Measurements from ENCODE around the gene C1QTNF1. TPM values are rescaled to one million over a fixed set of nuclear protein-coding genes. Genes with fewer than 3 reads are reported as not detected.

Gene C1QTNF1
- total and polyA plus RNA-seq, 4 experiments from 2014 or later, result not detected

DNA sequence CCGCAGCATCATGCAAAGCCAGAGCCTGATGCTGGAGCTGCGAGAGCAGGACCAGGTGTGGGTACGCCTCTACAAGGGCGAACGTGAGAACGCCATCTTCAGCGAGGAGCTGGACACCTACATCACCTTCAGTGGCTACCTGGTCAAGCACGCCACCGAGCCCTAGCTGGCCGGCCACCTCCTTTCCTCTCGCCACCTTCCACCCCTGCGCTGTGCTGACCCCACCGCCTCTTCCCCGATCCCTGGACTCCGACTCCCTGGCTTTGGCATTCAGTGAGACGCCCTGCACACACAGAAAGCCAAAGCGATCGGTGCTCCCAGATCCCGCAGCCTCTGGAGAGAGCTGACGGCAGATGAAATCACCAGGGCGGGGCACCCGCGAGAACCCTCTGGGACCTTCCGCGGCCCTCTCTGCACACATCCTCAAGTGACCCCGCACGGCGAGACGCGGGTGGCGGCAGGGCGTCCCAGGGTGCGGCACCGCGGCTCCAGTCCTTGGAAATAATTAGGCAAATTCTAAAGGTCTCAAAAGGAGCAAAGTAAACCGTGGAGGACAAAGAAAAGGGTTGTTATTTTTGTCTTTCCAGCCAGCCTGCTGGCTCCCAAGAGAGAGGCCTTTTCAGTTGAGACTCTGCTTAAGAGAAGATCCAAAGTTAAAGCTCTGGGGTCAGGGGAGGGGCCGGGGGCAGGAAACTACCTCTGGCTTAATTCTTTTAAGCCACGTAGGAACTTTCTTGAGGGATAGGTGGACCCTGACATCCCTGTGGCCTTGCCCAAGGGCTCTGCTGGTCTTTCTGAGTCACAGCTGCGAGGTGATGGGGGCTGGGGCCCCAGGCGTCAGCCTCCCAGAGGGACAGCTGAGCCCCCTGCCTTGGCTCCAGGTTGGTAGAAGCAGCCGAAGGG is 24.2 kb downstream of the C1QTNF1 start:
- Histone ChIP-seq H3K4me1 (ENCODE audit: insufficient read depth, low read length) (no peaks in the 10 kb centered on the region), H3K27me3 (ENCODE audit: insufficient read depth, low read length) (no peaks in the 10 kb centered on the region), H3K4me3 (ENCODE audit: low read length in 2 of 2) (no peak overlapping the region), H3K9me3 (ENCODE audit: control insufficient read depth in 1 of 2, low read length in 2 of 2) (no peaks in the 10 kb centered on the region), H3K36me3 (ENCODE audit: insufficient read depth, low read length) (no peaks in the 10 kb centered on the region), H3K27ac (ENCODE audit: low read depth, low read length) (no peak overlapping the region)
- POLR2A ChIA-PET (ENCODE audit: partially characterized antibody), result no interaction called here
- CTCF ChIA-PET (ENCODE audit: partially characterized antibody), result interaction anchor here (0.6 to 1.9 kb wide), 4 partner anchors 13 to 1866 kb away, joined by 3 to 6 read pairs (median 4); partner anchors contain the start of gene ENGASE
- no peak for DNase-seq
- intact Hi-C loops (cut with micrococcal nuclease), result loop anchor here (2.0 kb wide), 1 partner anchor 35 kb away; no protein-coding TSS in a partner anchor
- no peak overlapping the region for H3K27ac Mint-ChIP-seq
- peaks cover 0 to 11% (median 5%) of the 10 kb centered on the region in 4 donors for H3K4me1 Mint-ChIP-seq
- H3K27me3 Mint-ChIP-seq, result peaks cover 15 to 19% of the 10 kb centered on the region in 2 donors
- H3K36me3 Mint-ChIP-seq, result no peaks in the 10 kb centered on the region
- no peak overlapping the region for H3K4me3 Mint-ChIP-seq
- peaks cover 0 to 9% (median 0%) of the 10 kb centered on the region in 8 donors for H3K9me3 Mint-ChIP-seq

DNA sequence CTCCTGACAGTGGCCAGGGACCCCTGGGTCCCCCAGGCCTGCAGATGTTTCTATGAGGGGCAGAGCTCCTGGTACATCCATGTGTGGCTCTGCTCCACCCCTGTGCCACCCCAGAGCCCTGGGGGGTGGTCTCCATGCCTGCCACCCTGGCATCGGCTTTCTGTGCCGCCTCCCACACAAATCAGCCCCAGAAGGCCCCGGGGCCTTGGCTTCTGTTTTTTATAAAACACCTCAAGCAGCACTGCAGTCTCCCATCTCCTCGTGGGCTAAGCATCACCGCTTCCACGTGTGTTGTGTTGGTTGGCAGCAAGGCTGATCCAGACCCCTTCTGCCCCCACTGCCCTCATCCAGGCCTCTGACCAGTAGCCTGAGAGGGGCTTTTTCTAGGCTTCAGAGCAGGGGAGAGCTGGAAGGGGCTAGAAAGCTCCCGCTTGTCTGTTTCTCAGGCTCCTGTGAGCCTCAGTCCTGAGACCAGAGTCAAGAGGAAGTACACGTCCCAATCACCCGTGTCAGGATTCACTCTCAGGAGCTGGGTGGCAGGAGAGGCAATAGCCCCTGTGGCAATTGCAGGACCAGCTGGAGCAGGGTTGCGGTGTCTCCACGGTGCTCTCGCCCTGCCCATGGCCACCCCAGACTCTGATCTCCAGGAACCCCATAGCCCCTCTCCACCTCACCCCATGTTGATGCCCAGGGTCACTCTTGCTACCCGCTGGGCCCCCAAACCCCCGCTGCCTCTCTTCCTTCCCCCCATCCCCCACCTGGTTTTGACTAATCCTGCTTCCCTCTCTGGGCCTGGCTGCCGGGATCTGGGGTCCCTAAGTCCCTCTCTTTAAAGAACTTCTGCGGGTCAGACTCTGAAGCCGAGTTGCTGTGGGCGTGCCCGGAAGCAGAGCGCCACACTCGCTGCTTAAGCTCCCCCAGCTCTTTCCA is 25.1 kb downstream of the C1QTNF1 start:
- Histone ChIP-seq H3K36me3 (ENCODE audit: insufficient read depth, low read length) (no peaks in the 10 kb centered on the region), H3K4me1 (ENCODE audit: insufficient read depth, low read length) (no peaks in the 10 kb centered on the region), H3K4me3 (ENCODE audit: low read length in 2 of 2) (no peak overlapping the region), H3K27me3 (ENCODE audit: insufficient read depth, low read length) (no peaks in the 10 kb centered on the region), H3K9me3 (ENCODE audit: control insufficient read depth in 1 of 2, low read length in 2 of 2) (no peaks in the 10 kb centered on the region), H3K27ac (ENCODE audit: low read depth, low read length) (no peak overlapping the region)
- CTCF ChIA-PET (ENCODE audit: partially characterized antibody), result interaction anchor here (0.9 to 1.9 kb wide), 3 partner anchors 8 to 345 kb away, joined by 3 to 6 read pairs (median 5); partner anchors contain the start of gene ENGASE
- Mint-ChIP-seq H3K4me3 (no peak overlapping the region), H3K36me3 (peaks cover 0 to under 1% of the 10 kb centered on the region in 2 donors), H3K4me1 (peaks cover 0 to 11% (median 4%) of the 10 kb centered on the region in 4 donors), H3K27me3 (peaks cover 11 to 15% of the 10 kb centered on the region in 2 donors), H3K27ac (no peak overlapping the region), H3K9me3 (peaks cover 0 to 18% (median 5%) of the 10 kb centered on the region in 8 donors)
- POLR2A ChIA-PET (ENCODE audit: partially characterized antibody), result no interaction called here
- intact Hi-C loops (cut with micrococcal nuclease), result no loop called here
- no peak for DNase-seq

DNA sequence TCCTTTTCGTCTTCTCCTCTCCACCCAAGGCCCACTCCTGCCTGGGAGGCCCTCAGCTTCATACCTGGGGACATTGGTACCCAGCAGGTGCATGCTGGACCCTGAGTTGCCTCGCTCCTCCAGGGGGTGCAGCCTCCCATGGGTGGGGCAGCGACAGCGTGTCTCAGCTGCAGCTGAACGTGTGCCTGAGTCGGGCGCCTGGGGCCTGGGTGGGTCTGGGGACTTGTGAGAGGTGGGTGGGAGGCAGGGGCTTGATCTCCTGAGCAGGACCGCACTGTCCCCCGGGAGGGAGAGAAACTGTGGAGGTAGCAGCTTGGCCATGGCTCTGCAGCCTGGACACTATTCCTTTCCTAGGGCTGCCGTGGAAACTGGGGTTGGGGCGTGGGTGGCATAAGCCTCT is 25.9 kb downstream of the C1QTNF1 start:
- no peak overlapping the region for H3K27ac ChIP-seq (ENCODE audit: low read depth, low read length)
- no peaks in the 10 kb centered on the region for H3K27me3 ChIP-seq (ENCODE audit: insufficient read depth, low read length)
- Mint-ChIP-seq H3K36me3 (peaks cover 0 to 2% of the 10 kb centered on the region in 2 donors), H3K27me3 (peaks cover 10 to 16% of the 10 kb centered on the region in 2 donors), H3K4me3 (no peak overlapping the region), H3K9me3 (peaks cover 0 to 25% (median 12%) of the 10 kb centered on the region in 8 donors), H3K27ac (no peak overlapping the region), H3K4me1 (peaks cover 0 to 11% (median 4%) of the 10 kb centered on the region in 4 donors)
- DNase-seq, result no peak
- no peaks in the 10 kb centered on the region for H3K36me3 ChIP-seq (ENCODE audit: insufficient read depth, low read length)
- POLR2A ChIA-PET (ENCODE audit: partially characterized antibody), result no interaction called here
- H3K4me1 ChIP-seq (ENCODE audit: insufficient read depth, low read length), result no peaks in the 10 kb centered on the region
- H3K9me3 ChIP-seq (ENCODE audit: control insufficient read depth in 1 of 2, low read length in 2 of 2), result no peaks in the 10 kb centered on the region
- no peak overlapping the region for H3K4me3 ChIP-seq (ENCODE audit: low read length in 2 of 2)
- CTCF ChIA-PET (ENCODE audit: partially characterized antibody), result interaction anchor here (0.9 to 1.9 kb wide), 2 partner anchors 9 to 24 kb away, joined by 3 to 5 read pairs; partner anchors contain the start of gene ENGASE
- intact Hi-C loops (cut with micrococcal nuclease), result no loop called here

DNA sequence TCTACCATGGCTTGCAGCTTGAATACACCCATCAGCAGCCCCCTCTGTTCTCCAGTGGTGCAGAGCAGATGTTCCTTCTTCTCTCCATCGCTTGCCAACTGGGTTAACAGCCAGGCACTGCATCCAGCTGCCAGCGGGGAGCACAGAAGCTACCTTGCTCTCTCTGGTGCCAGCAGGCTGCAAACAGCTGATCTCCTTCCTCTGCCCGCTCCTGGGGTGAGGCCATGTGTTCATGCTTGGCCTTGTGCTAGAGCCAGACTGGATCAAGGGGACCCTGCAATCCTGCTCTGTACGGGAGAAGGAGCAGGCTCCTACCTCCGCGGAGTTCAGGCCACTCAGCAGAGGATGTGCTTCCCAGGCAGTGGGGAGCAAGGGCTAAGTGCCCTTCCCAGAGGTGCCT is 26.6 kb downstream of the C1QTNF1 start:
- no peaks in the 10 kb centered on the region for H3K27me3 ChIP-seq (ENCODE audit: insufficient read depth, low read length)
- no peaks in the 10 kb centered on the region for H3K9me3 ChIP-seq (ENCODE audit: control insufficient read depth in 1 of 2, low read length in 2 of 2)
- DNase-seq, result no peak
- Mint-ChIP-seq H3K27me3 (peaks cover 7 to 14% of the 10 kb centered on the region in 2 donors), H3K27ac (no peak overlapping the region), H3K4me3 (no peak overlapping the region), H3K4me1 (peaks cover 0 to 5% (median 4%) of the 10 kb centered on the region in 4 donors), H3K9me3 (peaks cover 0 to 25% (median 12%) of the 10 kb centered on the region in 8 donors), H3K36me3 (peaks cover 0 to 2% of the 10 kb centered on the region in 2 donors)
- POLR2A ChIA-PET (ENCODE audit: partially characterized antibody), result no interaction called here
- H3K4me3 ChIP-seq (ENCODE audit: low read length in 2 of 2), result no peak overlapping the region
- H3K4me1 ChIP-seq (ENCODE audit: insufficient read depth, low read length), result no peaks in the 10 kb centered on the region
- CTCF ChIA-PET (ENCODE audit: partially characterized antibody), result no interaction called here
- H3K36me3 ChIP-seq (ENCODE audit: insufficient read depth, low read length), result no peaks in the 10 kb centered on the region
- no peak overlapping the region for H3K27ac ChIP-seq (ENCODE audit: low read depth, low read length)
- intact Hi-C loops (cut with micrococcal nuclease), result no loop called here

DNA sequence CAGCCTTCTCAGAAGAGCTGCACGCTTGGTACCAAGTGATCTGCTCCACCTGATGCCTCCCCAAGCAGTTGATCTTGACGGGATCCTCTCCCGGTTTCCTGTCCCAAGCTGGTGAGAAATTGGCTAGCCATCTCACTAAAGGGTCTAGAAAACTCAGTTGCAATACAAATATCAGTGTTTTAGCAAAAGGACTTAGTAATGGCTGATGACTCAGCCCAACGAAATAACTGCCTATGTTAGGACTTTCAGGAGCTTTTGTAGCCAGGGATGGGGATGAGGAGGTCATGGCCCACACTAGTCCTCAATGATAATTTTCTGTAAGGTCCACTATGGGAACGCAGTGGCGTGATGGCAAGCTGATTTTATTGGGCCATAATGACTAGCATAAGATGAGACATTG is 27.3 kb downstream of the C1QTNF1 start:
- H3K36me3 Mint-ChIP-seq, result peaks cover 0 to 2% of the 10 kb centered on the region in 2 donors
- ChIA-PET CTCF (ENCODE audit: partially characterized antibody) (no interaction called here), POLR2A (ENCODE audit: partially characterized antibody) (no interaction called here)
- H3K27ac Mint-ChIP-seq, result no peak overlapping the region
- H3K9me3 Mint-ChIP-seq, result peaks cover 0 to 25% (median 12%) of the 10 kb centered on the region in 8 donors
- no peaks in the 10 kb centered on the region for H3K4me1 ChIP-seq (ENCODE audit: insufficient read depth, low read length)
- no peaks in the 10 kb centered on the region for H3K4me1 Mint-ChIP-seq
- H3K27ac ChIP-seq (ENCODE audit: low read depth, low read length), result no peak overlapping the region
- no peaks in the 10 kb centered on the region for H3K36me3 ChIP-seq (ENCODE audit: insufficient read depth, low read length)
- H3K27me3 Mint-ChIP-seq, result peaks cover 2 to 11% of the 10 kb centered on the region in 2 donors
- DNase-seq, result no peak
- H3K27me3 ChIP-seq (ENCODE audit: insufficient read depth, low read length), result no peaks in the 10 kb centered on the region
- no peak overlapping the region for H3K4me3 Mint-ChIP-seq
- H3K4me3 ChIP-seq (ENCODE audit: low read length in 2 of 2), result no peak overlapping the region
- H3K9me3 ChIP-seq (ENCODE audit: control insufficient read depth in 1 of 2, low read length in 2 of 2), result no peaks in the 10 kb centered on the region
- intact Hi-C loops (cut with micrococcal nuclease), result no loop called here

DNA sequence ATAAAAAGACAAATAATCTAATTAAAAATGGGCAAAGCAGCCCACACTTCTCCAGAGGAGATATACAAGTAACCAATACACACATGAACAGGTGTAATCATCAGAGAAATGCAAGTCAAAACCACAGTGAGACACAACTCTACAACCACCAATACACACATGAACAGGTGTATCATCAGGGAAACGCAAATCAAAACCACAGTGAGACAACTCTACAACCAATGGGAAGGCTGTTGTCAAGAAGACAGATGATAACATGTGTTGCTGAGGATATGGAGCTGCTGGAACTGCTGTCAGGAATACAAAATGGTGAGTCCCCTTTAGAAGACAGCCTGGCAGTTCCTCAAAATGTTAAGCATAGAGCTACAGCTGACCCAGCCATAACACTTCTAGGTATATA is 28.2 kb downstream of the C1QTNF1 start:
- CTCF ChIA-PET (ENCODE audit: partially characterized antibody), result interaction anchor here (0.8 to 1.3 kb wide), 2 partner anchors 8 to 13 kb away, joined by 3 to 4 read pairs; no protein-coding TSS in a partner anchor
- POLR2A ChIA-PET (ENCODE audit: partially characterized antibody), result no interaction called here
- peaks cover 0 to 2% of the 10 kb centered on the region in 2 donors for H3K36me3 Mint-ChIP-seq

More for the DNA sequence above, 28.2 kb downstream of the C1QTNF1 start:
- Histone ChIP-seq H3K36me3 (ENCODE audit: insufficient read depth, low read length) (no peaks in the 10 kb centered on the region), H3K4me1 (ENCODE audit: insufficient read depth, low read length) (no peaks in the 10 kb centered on the region), H3K9me3 (ENCODE audit: control insufficient read depth in 1 of 2, low read length in 2 of 2) (no peaks in the 10 kb centered on the region), H3K27ac (ENCODE audit: low read depth, low read length) (no peak overlapping the region), H3K4me3 (ENCODE audit: low read length in 2 of 2) (no peak overlapping the region), H3K27me3 (ENCODE audit: insufficient read depth, low read length) (no peaks in the 10 kb centered on the region)
- Mint-ChIP-seq H3K4me3 (no peak overlapping the region), H3K27ac (no peak overlapping the region), H3K9me3 (peaks cover 0 to 25% (median 12%) of the 10 kb centered on the region in 8 donors), H3K27me3 (peaks cover 5 to 10% of the 10 kb centered on the region in 2 donors), H3K4me1 (no peaks in the 10 kb centered on the region)
- intact Hi-C loops (cut with micrococcal nuclease), result no loop called here
- DNase-seq, result no peak
